SKM-1 (cell line): ENCODE measurements around the gene TTC16.

Source experiments
- DNase-seq: peaks from one replicate; lab custom pipeline; 2025; ENCODE audit not compliant: unreplicated experiment; lab: John Stamatoyannopoulos, UW

Gene TTC16

DNA sequence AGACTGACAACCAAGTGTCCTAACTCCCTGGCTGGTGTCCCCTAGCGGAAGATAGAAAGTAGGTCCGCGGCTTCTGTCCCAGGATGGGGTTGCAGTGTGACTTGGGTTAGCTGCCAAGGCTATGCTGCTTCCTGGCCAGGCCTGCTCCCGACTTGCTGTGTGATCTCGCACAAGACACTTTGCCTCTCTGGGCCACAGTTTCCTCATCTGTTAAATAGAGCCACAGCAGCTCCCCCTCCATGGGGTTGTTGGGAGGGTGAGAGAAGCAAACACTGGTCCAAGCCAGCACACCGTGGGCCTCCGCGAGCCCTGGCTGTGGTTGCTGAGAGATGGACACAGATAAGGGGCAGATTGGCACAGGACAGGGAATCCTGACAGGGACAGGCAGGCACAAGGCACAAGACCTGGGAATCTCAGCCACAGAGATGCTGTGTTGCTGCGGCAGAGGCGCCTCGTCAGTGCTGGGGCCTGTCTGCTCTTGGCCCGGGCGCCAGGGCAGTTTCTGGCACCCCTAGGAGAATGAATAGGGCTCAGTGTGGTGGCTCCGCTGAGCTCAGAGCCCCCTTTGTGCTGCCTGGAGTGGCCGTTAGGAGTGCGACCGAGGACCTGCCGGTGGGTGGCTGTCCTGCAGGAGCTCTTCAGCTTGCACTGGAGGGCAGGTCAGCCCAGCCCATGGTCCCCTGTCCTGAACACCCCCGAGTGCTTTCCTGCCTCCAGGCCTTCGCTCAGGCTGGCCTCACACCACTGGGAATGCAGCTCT lies 64.4 kb downstream of the TTC16 start:
- no peak for DNase-seq

DNA sequence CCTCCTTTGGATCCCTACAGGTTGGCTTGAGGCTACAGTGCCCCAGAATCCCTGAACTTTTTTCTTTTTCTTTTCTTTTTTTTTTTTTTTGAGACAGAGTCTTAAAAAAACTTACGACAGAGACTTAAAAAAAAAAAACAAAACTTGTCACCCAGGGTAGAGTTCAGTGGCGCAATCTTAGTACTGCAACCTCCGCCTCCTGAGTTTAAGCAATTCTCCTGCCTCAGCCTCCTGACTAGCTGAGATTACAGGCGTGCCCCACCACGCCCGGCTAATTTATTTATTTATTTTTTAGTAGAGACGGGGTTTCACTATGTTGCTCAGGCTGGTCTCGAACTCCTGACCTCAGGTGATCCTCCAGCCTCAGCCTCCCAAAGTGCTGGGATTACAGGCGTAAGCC lies 65.0 kb downstream of the TTC16 start:
- DNase-seq, result peak; percentile 58
